ENCODE measurements around the gene TARBP1. TPM values are rescaled to one million over a fixed set of nuclear protein-coding genes. Genes with fewer than 3 reads are reported as not detected.
"Not testable (repeated sequence)": the region's sequence is repeated elsewhere in the genome, so short reads cannot be mapped to it uniquely, and the experiment has no call there.

Gene TARBP1, protein sequence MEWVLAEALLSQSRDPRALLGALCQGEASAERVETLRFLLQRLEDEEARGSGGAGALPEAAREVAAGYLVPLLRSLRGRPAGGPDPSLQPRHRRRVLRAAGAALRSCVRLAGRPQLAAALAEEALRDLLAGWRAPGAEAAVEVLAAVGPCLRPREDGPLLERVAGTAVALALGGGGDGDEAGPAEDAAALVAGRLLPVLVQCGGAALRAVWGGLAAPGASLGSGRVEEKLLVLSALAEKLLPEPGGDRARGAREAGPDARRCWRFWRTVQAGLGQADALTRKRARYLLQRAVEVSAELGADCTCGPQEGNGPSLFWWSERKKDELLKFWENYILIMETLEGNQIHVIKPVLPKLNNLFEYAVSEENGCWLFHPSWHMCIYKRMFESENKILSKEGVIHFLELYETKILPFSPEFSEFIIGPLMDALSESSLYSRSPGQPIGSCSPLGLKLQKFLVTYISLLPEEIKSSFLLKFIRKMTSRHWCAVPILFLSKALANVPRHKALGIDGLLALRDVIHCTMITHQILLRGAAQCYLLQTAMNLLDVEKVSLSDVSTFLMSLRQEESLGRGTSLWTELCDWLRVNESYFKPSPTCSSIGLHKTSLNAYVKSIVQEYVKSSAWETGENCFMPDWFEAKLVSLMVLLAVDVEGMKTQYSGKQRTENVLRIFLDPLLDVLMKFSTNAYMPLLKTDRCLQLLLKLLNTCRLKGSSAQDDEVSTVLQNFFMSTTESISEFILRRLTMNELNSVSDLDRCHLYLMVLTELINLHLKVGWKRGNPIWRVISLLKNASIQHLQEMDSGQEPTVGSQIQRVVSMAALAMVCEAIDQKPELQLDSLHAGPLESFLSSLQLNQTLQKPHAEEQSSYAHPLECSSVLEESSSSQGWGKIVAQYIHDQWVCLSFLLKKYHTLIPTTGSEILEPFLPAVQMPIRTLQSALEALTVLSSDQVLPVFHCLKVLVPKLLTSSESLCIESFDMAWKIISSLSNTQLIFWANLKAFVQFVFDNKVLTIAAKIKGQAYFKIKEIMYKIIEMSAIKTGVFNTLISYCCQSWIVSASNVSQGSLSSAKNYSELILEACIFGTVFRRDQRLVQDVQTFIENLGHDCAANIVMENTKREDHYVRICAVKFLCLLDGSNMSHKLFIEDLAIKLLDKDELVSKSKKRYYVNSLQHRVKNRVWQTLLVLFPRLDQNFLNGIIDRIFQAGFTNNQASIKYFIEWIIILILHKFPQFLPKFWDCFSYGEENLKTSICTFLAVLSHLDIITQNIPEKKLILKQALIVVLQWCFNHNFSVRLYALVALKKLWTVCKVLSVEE (N-terminal part only)
- 9.2 TPM for total RNA-seq
- long read RNA-seq, full-length matches to known transcripts = 6 of 16 reads
- long read RNA-seq, partial matches to known transcripts = 1 of 16 reads
- long read RNA-seq, other reads (novel, unspliced or antisense) = 9 of 16 reads

DNA sequence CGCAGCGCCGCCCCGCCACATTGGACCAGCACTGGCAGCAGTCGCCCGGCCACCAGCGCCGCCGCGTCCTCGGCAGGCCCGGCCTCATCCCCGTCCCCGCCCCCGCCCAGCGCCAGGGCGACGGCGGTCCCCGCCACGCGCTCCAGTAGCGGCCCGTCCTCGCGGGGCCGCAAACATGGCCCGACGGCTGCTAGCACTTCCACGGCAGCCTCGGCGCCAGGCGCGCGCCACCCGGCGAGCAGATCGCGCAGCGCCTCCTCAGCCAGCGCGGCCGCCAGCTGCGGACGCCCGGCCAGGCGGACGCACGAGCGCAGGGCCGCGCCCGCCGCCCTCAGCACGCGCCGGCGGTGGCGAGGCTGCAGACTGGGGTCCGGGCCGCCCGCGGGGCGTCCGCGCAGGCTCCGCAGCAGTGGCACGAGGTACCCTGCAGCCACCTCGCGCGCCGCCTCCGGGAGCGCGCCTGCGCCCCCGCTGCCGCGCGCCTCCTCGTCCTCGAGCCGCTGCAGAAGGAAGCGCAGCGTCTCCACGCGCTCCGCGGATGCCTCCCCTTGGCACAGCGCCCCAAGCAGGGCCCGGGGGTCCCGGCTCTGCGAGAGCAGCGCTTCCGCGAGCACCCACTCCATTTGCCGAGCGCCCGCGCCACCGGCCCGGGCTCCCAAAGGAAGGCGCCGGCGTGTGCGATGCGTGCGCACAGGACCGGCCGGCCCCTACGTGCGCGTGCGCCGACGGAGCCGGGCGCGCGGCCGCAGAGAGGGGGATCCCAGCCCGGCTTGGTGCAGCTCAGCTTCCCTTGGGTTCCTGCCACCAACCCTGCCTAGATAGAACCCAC, at the start of gene TARBP1:
TSS of gene TARBP1 (minus strand) at position 699 of the 829 bp plus-strand sequence. CDS start at position 623, 76 bp downstream.
- peak; percentile 93 for ATAC-seq (ENCODE audit: poor library complexity)
- intact Hi-C loops (cut with DNase I) = no loop called here
- DNase-seq = peak; percentile 83

DNA sequence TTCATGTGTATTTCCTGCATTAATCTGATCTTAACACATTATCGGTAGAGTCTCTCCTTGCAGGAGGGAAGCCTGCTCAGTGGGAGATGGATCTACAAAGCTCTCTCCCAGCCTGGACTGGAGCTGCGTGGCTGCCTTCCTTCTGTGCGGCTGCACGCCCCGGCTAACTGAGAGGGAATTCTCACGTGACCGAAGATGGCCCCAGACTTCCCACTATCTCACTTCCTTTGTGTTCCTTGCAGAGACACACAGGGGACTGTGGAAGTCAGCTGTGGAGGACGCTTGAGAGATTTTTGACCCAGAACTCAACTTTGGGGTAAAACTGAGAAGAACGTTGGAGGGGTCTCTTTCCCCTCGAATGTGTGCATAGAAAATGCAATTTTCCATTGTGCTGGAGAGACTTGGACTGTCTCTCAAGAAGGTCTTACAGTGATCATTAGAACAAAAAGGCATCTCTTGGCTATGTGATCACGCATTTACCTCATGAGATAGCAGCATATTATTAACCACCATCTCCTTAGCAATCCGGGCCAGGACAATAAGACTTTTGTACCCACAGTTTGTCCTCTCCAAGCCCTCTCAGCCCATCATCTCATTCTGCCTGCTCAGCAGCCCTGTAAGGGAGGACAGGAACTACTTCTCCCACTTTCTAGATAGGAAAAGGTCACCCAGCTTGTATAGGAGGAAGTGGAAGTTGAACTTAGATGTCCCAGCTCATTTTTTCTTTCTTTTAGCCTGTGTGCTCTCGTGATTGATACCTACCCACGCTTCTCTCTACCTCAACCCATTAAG, 49.3 kb upstream of the TARBP1 start:
- intact Hi-C loops (cut with DNase I) = no loop called here
- no peak for ATAC-seq (ENCODE audit: poor library complexity)
- DNase-seq = peak; percentile 69

DNA sequence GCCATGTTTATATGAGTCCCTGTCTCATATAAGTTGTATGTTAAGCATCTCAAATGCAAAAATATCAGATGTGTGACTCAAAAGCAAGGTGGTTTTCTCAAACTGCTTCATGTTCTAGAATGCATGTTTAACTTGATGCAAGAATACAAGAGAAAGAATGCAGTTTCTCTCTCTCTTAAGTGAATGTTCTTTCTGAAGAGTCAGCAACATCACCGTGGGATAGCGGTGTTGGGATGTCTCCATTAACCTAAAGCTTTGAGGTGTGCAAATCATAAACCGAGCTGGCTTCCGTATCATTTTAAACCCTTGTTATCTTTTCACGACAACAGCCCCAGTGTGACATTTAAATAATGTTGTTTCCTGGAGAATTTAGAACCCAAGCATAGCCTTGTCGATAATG, 48.4 kb upstream of the TARBP1 start:
- DNase-seq = no peak
- ATAC-seq (ENCODE audit: poor library complexity) = no peak
- intact Hi-C loops (cut with DNase I) = no loop called here

DNA sequence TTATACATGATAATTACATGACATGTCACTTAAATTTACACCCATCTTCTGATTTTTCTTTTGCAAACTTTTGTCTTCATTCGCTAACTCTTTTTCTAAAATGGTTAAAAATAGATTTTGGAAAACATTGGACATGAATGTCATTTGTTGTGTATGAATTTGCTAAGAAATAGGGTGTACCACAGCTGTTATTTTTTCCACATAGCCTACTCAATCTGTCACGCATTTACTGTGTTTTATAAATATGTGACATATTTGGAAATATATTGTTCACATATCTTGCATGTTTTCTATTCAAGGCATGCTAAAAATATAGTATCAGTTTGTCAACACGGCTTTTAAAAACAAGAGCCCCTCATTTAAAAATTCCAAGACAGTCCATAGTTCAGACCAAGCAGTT, 47.9 kb upstream of the TARBP1 start:
- DNase-seq (no peak), ATAC-seq (ENCODE audit: poor library complexity) (no peak)
- intact Hi-C loops (cut with DNase I) = no loop called here

DNA sequence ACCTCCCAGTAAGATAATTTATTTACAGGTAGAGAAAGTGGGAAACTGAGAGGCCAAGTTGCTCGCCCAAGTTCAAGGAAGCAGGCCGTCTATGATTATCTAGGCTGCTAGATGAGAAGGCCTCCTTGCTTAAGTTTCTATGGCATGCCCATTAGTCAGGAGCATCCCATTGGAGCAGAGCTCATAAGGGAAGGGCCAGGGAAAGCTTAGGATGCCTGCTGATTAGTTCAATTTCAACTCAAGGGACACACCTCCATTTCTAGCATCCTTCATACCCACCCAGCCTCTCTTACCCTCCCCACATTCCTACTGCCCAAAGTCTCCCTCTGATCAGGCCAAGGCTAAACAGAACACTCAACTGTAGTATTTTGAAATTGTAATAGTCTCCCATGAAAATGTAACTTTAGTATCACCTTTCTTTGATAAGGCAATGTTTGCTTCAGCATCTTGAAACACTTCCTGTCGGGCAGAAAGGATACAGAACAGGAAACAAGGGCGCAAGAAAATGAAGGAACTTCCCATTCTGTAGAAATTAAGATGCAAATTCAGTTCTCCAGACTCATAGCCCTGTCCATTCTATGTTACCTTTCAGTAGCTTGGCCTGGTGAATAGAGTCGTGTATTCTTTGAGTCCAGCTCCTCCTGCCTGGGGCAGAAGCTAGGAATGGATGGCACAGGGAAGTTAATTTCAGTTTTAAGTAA, 46.3 kb upstream of the TARBP1 start:
- intact Hi-C loops (cut with DNase I) = no loop called here
- DNase-seq (no peak), ATAC-seq (ENCODE audit: poor library complexity) (no peak)

DNA sequence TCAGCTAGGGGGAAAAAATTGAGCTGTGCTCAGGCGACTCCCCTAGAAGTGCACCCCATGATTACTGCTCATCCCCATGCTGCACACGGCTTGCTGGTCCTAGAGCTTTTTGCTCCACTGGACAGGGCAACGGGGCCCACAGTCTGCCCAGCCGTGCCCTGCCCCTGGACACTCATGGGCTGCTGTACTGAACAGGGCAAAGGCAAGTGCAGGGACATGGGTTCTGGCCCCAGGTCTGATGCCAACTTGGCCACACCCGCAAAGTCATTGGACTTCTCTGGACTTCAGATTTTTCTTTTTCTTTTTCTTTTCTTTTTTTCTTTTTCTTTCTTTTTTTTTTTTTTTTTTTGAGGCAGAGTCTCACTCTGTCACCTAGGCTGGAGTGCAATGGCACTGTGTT, 42.9 kb upstream of the TARBP1 start:
- DNase-seq (no peak), ATAC-seq (ENCODE audit: poor library complexity) (no peak)
- intact Hi-C loops (cut with DNase I) = no loop called here

DNA sequence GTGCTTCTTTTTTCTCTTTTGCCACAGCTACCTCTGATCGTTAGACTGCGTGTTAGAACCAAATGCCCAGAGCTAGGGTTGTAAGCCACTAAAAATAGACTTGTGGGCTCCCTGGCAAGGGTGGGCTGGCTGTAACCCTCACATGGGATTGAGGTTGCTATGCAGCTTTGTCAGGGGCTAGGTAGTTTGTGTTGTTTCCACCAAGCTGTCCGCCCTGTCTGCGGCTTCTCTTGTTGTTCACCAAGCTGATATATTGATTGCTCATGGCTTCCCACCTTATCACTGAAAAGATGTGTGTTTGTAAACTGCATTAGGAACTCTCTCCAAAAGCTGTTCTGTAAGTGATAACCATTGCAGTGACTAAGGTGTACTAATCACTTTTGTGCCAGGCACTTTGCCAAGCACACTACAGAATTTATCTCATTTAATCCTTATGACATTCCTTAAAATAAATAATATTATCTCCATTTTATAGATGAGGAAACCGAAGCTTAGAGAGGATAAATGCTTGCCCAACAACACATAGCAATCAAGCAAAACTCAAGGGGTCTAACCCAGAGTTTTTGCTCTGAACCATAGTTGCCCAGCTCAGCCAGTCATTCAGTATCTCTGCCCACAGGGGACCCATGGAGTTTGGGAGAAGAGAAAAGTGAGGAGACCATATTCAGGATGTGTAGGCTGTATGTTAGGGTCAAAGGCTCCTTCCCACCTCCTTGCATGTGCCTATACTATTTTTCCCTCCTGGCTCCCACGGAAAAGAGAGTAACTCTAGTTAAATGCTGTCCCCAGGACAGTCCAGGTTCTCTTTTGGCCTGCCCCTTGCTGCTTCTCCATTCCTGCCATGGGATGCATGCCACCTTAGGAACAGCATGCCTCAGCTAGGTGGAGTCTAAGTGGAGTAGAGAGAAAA, 42.2 kb upstream of the TARBP1 start:
- intact Hi-C loops (cut with DNase I) = no loop called here
- ATAC-seq (ENCODE audit: poor library complexity) (no peak), DNase-seq (no peak)

DNA sequence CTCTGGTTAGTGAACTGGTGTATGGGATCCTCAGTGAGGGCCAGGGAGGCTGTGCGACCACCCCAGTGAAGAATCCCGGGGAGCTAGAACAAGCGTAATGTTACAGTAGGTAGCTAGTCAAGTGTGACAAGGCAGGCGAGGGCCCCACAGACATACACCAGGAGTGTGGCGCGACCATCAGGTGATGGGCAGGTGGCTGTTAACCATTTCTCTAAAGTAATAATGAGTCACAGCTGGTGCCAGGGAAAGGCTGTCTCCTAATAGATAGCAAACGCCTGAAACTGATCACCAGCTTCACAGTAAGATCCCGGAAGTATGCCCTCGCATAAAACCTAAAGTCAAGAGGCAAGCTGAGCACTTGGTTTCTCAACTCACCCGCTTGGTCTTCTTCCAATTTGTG, 40.5 kb upstream of the TARBP1 start:
- ATAC-seq (ENCODE audit: poor library complexity) (no peak), DNase-seq (no peak)
- intact Hi-C loops (cut with DNase I) = no loop called here

DNA sequence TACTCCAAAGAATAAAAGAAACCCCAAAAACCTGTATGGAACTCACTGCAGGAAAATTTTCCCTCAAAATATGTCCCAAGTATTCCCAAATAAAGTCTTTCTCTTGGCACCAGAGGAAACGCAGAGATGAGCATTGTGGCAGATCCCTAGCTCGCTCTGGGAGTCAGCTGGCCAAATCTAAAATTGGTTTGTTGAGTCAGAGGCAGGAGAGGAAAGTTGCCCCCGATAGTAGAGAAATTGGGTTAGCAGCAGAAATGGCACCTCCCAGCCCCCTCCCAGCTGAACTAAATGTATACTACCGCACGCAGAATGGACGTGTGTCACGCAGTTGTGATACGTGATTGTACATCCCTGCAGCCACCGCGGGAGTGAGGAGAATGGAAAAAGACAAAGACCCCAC, 39.9 kb upstream of the TARBP1 start:
- no peak for DNase-seq
- intact Hi-C loops (cut with DNase I) = no loop called here
- no peak for ATAC-seq (ENCODE audit: poor library complexity)

DNA sequence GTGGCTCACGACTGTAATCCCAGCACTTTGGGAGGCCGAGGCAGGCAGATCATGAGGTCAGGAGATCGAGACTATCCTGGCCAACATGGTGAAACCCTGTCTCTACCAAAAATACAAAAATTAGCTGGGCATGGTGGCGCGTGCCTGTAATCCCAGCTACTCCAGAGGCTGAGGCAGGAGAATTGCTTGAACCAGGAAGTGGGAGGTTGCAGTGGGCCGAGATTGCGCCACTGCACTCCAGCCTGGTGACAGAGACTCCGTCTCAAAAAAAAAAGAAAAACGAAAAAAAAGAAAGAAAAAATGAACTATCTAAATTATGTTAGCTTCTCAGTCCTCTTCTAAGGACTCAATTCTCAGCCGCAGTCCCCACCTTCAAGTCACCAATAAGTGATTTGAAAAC, 39.1 kb upstream of the TARBP1 start:
- DNase-seq; ATAC-seq (ENCODE audit: poor library complexity); intact Hi-C loops (cut with DNase I): not testable (repeated sequence)

DNA sequence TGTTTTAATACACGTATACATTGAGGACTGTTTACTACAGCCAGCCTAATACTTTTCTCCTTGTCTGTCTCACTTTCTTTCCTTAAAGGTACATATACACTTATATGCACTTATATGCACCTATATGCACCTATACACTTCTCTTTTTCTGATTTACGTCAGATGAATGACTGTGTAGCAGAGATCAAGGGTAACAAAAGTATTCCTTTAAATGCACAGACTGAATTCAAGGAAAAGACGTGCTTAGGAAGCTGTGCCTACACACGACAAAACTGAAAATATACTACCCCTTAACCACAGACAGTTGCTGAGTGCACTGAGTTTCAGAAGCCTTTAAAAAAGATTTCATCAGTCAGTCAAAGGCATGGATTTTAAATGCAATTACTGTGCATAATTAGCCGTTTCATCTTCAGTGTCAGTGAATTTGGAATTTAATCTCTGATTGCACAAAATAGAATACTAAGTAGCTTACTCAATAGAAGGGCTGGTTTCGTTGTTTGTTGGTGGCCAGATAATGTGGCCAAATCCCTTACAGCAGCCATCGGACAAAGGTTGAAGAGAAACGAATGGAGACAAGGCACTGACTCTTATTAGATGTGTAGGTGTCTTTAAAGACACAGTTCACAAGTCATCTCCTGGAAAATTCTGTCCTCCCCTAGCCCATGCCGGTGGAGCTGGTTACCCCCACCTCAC, 38.3 kb upstream of the TARBP1 start:
- no peak for DNase-seq
- intact Hi-C loops (cut with DNase I) = no loop called here
- ATAC-seq (ENCODE audit: poor library complexity) = no peak

DNA sequence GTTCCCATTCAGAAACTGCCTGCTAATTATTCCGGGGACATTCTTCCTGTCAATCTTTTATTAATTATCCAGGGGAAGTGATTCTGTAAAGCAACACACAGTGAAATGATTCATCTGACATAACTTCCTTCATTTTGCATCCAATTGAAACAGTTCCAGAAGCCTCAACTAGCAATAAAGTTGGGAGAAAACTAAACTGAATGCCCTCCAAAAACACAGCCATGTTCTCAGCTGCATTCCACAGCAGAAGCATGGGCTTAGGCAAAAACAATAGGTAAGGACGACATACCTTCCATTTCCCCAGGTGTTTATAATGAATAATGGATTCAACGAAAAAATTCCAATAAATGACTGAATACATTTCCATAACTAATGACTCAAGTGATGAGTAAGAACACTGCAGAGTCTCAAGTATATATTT, 36.9 kb upstream of the TARBP1 start:
- intact Hi-C loops (cut with DNase I) = no loop called here
- ATAC-seq (ENCODE audit: poor library complexity) = no peak
- DNase-seq = no peak

DNA sequence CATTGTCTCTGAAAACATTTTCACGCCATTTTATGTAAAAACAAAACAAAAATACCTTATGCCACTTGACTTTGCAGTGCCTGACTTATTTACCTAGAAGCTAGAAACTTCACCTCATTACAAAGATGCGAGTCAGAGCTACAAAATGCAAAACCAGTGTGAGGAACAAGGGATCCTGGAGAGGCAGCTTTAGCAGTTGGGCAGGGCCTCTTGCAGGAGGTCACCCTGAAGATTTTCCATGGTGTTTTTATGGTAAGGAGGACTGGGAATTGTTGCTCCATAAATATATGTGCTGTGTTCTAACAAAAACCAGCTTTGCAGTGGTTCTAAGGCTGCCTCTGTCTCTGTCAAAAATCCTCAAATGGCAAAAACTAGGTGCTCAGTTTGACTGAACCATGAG, 36.4 kb upstream of the TARBP1 start:
- no peak for DNase-seq
- intact Hi-C loops (cut with DNase I) = no loop called here
- ATAC-seq (ENCODE audit: poor library complexity) = no peak

DNA sequence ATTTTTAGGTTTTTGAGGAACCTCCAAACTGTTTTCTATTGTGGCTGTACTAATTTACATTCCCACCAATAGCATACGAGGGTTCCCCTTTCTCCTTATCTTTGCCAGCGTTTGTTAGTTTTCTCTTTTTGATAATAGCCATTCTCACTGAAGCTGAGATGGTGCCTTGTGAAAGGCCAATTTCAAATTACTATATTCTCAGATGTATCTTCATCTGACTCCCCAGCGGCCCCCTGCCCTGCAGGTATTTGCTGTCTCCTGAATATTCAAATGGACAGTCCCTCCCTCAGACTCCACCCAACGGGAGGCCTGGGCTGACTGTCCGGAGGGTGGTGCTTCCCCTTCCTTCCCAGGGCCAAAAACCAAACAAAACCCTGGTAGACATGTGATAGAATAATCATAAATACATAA, 33.5 kb upstream of the TARBP1 start:
- intact Hi-C loops (cut with DNase I) = no loop called here
- ATAC-seq (ENCODE audit: poor library complexity) (peak; percentile 46), DNase-seq (no peak)
